ENCODE data around the gene ZNF569. TPM values are rescaled to one million over a fixed set of nuclear protein-coding genes. Genes with fewer than 3 reads are reported as not detected.
A peak's percentile ranks its signal among the peaks of the same experiment; 100 is the strongest.
"Not testable (repeated sequence)": the region's sequence is repeated elsewhere in the genome, so short reads cannot be mapped to it uniquely, and the experiment has no call there.

Gene ZNF569
- total and polyA plus RNA-seq, 2 of the 4 experiments (the other 2 are of a cell fraction): 1.8 to 5.9 TPM

DNA sequence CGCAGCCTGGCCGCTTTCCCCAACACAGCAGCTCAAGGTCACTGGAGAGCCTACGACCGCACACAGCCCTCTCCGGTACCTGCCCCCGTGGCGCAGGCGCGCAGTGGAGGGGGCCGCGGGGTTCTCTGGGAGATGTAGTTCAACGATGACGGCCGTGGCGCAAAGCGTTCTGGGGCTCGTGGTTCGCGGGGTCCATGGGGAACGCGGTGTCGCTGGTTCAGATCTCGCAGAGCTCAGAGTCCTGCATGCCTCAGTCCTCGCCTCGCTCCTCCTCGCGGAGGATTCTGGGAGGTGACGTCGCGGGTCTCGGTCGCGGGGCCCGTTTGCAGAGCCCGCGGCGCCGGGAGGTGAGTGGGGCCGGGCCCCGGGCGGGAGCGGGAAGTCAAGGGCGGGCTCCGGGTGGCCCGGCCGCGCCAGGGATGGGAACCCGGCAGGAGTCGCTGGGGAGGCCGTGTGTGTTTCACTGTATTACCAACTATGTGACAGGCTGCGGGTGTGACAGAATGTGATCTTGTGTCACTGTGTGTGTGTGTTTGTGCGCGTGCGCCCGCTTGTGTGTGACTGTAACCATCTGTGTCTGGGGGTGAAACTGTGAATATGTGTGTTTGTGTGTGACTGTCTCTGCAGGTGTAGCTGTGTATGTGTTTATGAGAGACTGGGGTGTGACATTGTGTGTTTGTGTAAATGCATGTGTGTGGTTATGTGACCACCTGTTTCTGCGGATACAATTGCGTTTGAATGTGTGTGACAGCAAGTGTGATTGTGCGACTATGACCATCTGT is 96.2 kb downstream of the ZNF569 start, which contains the start of gene ZNF527 (continued):
- TF ChIP-seq, protein P1, sequence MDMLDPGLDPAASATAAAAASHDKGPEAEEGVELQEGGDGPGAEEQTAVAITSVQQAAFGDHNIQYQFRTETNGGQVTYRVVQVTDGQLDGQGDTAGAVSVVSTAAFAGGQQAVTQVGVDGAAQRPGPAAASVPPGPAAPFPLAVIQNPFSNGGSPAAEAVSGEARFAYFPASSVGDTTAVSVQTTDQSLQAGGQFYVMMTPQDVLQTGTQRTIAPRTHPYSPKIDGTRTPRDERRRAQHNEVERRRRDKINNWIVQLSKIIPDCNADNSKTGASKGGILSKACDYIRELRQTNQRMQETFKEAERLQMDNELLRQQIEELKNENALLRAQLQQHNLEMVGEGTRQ (IDR thresholded peaks at IDR 0.05; ENCODE audit: low read depth, low read length): peak; percentile 60
- TF ChIP-seq MAFK (IDR thresholded peaks at IDR 0.05; ENCODE audit: low read depth, low read length) (no peak), CHD1 (IDR thresholded peaks at IDR 0.05; ENCODE audit: low read depth, low read length) (no peak)

DNA sequence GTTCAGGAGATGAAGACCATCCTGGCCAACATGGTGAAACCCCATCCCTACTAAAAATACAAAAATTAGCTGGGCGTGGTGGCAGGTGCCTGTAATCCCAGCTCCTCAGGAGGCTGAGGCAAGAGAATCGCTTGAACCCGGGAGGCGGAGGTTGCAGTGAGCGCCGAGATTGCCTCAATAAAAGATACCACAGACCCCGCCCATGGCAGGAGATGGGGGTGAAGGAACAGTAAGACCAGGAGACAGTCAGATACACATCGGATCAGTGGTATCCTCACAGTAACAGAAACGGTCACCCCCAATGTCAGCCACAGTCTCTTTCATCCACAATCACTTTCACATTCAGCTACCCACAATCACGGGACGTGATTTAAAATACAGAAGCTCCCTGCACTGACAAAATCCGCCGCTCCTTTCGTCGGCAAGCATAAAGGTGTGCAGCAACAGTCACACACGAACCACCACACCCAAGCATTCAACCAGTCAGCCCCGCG is 96.8 kb downstream of the ZNF569 start:
- H2AK5ac ChIP-seq (ENCODE audit: low read depth, low read length); H3K9me3 ChIP-seq (ENCODE audit: control insufficient read depth, insufficient read depth, low read length); H3K4me1 ChIP-seq (ENCODE audit: control insufficient read depth, insufficient read depth, low read length); H2BK15ac ChIP-seq (ENCODE audit: low read depth, low read length); in situ Hi-C loops (cut with MboI; ENCODE audit: low sequenced_read_pairs); H3K36me3 ChIP-seq (ENCODE audit: control insufficient read depth, insufficient read depth, low read length); dilution Hi-C loops (cut with HindIII; ENCODE audit: low sequenced_read_pairs, unreplicated experiment); CTCF ChIA-PET; DNase-seq; H3K27me3 ChIP-seq (ENCODE audit: control insufficient read depth, insufficient read depth, low read length); H3K9me1 ChIP-seq (ENCODE audit: insufficient read depth, low read length); H4K20me1 ChIP-seq (ENCODE audit: insufficient read depth, low read length); BruUV-seq (replicated peaks); H2BK20ac ChIP-seq (ENCODE audit: low read depth, low read length); H3K18ac ChIP-seq (ENCODE audit: low read depth, low read length): not testable (repeated sequence)
- Histone ChIP-seq H3K9ac (ENCODE audit: low read depth, low read length) (peak overlapping the region; percentile 82), H2BK5ac (ENCODE audit: low read depth, low read length, poor library complexity, severe bottlenecking) (peak overlapping the region; percentile 38), H3K4me2 (ENCODE audit: low read depth, low read length) (peak overlapping the region; percentile 77), H4K5ac (ENCODE audit: low read depth, low read length) (peak overlapping the region; percentile 58), H3K4me3 (ENCODE audit: insufficient read depth, low read depth, low read length) (peak overlapping the region; percentile 74), H3K14ac (replicated peaks; ENCODE audit: low read depth, low read length) (peak overlapping the region; percentile 84), H2AFZ (replicated peaks; ENCODE audit: low read length, poor library complexity) (peak overlapping the region; percentile 100), H3K4ac (ENCODE audit: low read depth, low read length) (peak overlapping the region; percentile 72), H3K79me1 (ENCODE audit: low read depth in 1 of 2, low read length in 2 of 2) (peaks cover 7 to 12% of the 10 kb centered on the region in 2 experiments), H2BK120ac (ENCODE audit: low read depth, low read length) (0 out of 2 replicates have a peak overlapping the region, but pooled peaks have one; percentile 22), H3K23ac (ENCODE audit: low read depth, low read length) (peak overlapping the region; percentile 74; the same call in 1 of the 2 replicates), H3K56ac (ENCODE audit: extremely low read depth, insufficient read depth, low read length) (peak overlapping the region; percentile 82; the same call in 1 of the 2 replicates), H2AK9ac (replicated peaks; ENCODE audit: low read depth, low read length, poor library complexity) (peak overlapping the region; percentile 73), H4K8ac (ENCODE audit: low read depth in 2 of 2, low read length in 2 of 2) (peak overlapping the region; percentile 77 to 97), H4K91ac (ENCODE audit: insufficient read depth, low read depth, low read length) (peak overlapping the region; percentile 48; the same call in 1 of the 2 replicates), H3K27ac (ENCODE audit: insufficient read depth, low read length) (peak overlapping the region; percentile 51)
- ATAC-seq (ENCODE audit: low read depth): peak; percentile 5
- intact Hi-C loops (cut with micrococcal nuclease): loop anchor here (5.0 kb wide), 1 partner anchor 153 kb away; the partner anchor contains the start of gene ZNF383
- WGBS, 2 experiments (ENCODE audit: extremely low coverage in 2 of 2, insufficient read length in 1 of 2): 18% methylated on average over 8 of the region's 18 CpGs; no CpG with 5 or more reads in 1 of the 2 experiments
- POLR2A ChIA-PET (ENCODE audit: unreplicated experiment): interaction anchor here (0.8 kb wide), 1 partner anchor 285 kb away, joined by 3 read pairs; the partner anchor contains the start of gene ZFP30

All from IMR-90 (cell line).